ENCODE results near the gene EPHA7. TPM values are rescaled to one million over a fixed set of nuclear protein-coding genes. Genes with fewer than 3 reads are reported as not detected.

EPHA7 gene
- total RNA-seq, 1 experiment from 2014 or later = 9.5 TPM

DNA sequence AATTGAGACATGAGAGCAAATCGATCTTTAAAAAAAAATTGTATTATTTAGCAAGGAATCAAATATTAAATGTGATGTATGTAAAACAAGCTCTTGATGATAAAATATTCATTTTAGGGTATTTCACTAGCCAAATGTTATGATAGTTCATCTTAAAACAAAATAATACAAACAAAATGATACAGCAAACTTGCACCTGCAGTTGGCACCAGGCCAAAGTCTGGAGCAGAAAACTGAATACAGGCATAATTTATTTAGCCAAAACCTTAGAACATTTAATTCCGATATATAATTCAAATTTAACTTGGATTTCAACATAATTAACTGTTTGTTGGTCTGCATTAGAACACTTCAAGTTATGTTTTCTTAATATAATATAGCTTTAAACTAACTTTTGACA, 60.9 kb downstream of the EPHA7 start:
- H3K4me1 ChIP-seq (ENCODE audit: insufficient read depth, low read length) = no peaks in the 10 kb centered on the region
- no peak overlapping the region for H4K5ac ChIP-seq (ENCODE audit: insufficient read length, low read depth, low read length)
- no peak overlapping the region for H3K56ac ChIP-seq (ENCODE audit: insufficient read length, low read depth, low read length)
- TF ChIP-seq, protein P1, sequence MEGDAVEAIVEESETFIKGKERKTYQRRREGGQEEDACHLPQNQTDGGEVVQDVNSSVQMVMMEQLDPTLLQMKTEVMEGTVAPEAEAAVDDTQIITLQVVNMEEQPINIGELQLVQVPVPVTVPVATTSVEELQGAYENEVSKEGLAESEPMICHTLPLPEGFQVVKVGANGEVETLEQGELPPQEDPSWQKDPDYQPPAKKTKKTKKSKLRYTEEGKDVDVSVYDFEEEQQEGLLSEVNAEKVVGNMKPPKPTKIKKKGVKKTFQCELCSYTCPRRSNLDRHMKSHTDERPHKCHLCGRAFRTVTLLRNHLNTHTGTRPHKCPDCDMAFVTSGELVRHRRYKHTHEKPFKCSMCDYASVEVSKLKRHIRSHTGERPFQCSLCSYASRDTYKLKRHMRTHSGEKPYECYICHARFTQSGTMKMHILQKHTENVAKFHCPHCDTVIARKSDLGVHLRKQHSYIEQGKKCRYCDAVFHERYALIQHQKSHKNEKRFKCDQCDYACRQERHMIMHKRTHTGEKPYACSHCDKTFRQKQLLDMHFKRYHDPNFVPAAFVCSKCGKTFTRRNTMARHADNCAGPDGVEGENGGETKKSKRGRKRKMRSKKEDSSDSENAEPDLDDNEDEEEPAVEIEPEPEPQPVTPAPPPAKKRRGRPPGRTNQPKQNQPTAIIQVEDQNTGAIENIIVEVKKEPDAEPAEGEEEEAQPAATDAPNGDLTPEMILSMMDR (conservative IDR thresholded peaks at IDR 0.05) = no peak
- Mint-ChIP-seq H3K27ac (no peak overlapping the region), H3K4me3 (no peak overlapping the region), H3K4me1 (peaks cover 12% of the 10 kb centered on the region in 2 experiments), H3K36me3 (ENCODE audit: insufficient read depth in 1 of 3, low read depth in 3 of 3) (peaks cover 8 to 16% (median 10%) of the 10 kb centered on the region in 3 experiments; a peak in 6 of 7 replicates), H3K27me3 (ENCODE audit: low read depth) (no peaks in the 10 kb centered on the region), H3K9me3 (no peaks in the 10 kb centered on the region)
- no peak overlapping the region for H4K8ac ChIP-seq (replicated peaks; ENCODE audit: insufficient read length, low read depth, low read length)
- H4K91ac ChIP-seq (ENCODE audit: insufficient read length, low read depth, low read length) = no peak overlapping the region
- no peak overlapping the region for H2AFZ ChIP-seq (ENCODE audit: low read length)
- H2BK5ac ChIP-seq (ENCODE audit: insufficient read length, low read length) = no peak overlapping the region
- no peak overlapping the region for H3K18ac ChIP-seq (ENCODE audit: insufficient read length, low read depth, low read length)
- H3K4ac ChIP-seq (ENCODE audit: low read depth, low read length) = no peak overlapping the region
- no peak overlapping the region for H3K27ac ChIP-seq (ENCODE audit: insufficient read length, low read depth, low read length)
- no peaks in the 10 kb centered on the region for H3K79me2 ChIP-seq (ENCODE audit: insufficient read depth, low read length)
- no peak overlapping the region for H3K14ac ChIP-seq (ENCODE audit: insufficient read depth, low read length)
- H3K27me3 ChIP-seq (ENCODE audit: insufficient read depth, low read length) = no peaks in the 10 kb centered on the region
- no peak overlapping the region for H3K4me2 ChIP-seq (ENCODE audit: insufficient read depth, insufficient read length, low read length)
- no peaks in the 10 kb centered on the region for H3K9me3 ChIP-seq (ENCODE audit: control insufficient read depth, low read depth, low read length)
- WGBS (ENCODE audit: extremely low coverage, insufficient read length, low lambda C conversion rate) = no CpG with 5 or more reads among the region's 2 CpGs
- no peaks in the 10 kb centered on the region for H3K79me1 ChIP-seq (ENCODE audit: insufficient read depth, low read depth, low read length, poor library complexity, severe bottlenecking)
- H2BK12ac ChIP-seq (ENCODE audit: insufficient read length, low read depth, low read length) = no peak overlapping the region
- no peak overlapping the region for H2BK20ac ChIP-seq (ENCODE audit: low read depth, low read length, poor library complexity, severe bottlenecking)
- no peak overlapping the region for H3T11ph ChIP-seq (ENCODE audit: low read length)
- no peak overlapping the region for H2BK120ac ChIP-seq (ENCODE audit: low read depth, low read length, poor library complexity, severe bottlenecking)
- no peaks in the 10 kb centered on the region for H4K20me1 ChIP-seq (ENCODE audit: control insufficient read depth, insufficient read depth, insufficient read length)
- no peaks in the 10 kb centered on the region for H3K23me2 ChIP-seq (ENCODE audit: insufficient read length, low read depth, low read length, poor library complexity, severe bottlenecking)
- no peak overlapping the region for H3K23ac ChIP-seq (ENCODE audit: insufficient read length, low read depth, low read length)
- no peak overlapping the region for H3K9ac ChIP-seq (ENCODE audit: extremely low read depth, insufficient read length, low read length)
- no peak overlapping the region for H2AK5ac ChIP-seq (ENCODE audit: insufficient read length, low read length)
- DNase-seq = no peak
- no peak overlapping the region for H2BK15ac ChIP-seq (ENCODE audit: low read depth, low read length)

Measured in H9 (cell line).